HepG2 (cell line): ENCODE results near the gene TPRX1. TPM values are rescaled to one million over a fixed set of nuclear protein-coding genes. Genes with fewer than 3 reads are reported as not detected.

Experiments used
- CTCF ChIP-seq: sonication (generic); formaldehyde crosslinking; IDR thresholded peaks from 2 replicates; pipeline ENCODE4 v1.5.0; 2020; ENCODE audit warnings: mild to moderate bottlenecking, missing genetic modification reagents, moderate library complexity
- ERF ChIP-seq: IDR thresholded peaks from 2 replicates; pipeline ENCODE4 v1.6.1; 2018; ENCODE audit warnings: missing biosample characterization, missing genetic modification reagents
- MBD4 ChIP-seq: IDR thresholded peaks from 2 replicates; pipeline ENCODE4 v1.6.1; 2012; ENCODE audit warnings: low read length, inconsistent platforms, borderline replicate concordance
- MEF2D ChIP-seq: sonication (generic); formaldehyde crosslinking; IDR thresholded peaks from 2 replicates; pipeline ENCODE4 v1.5.1; 2020; ENCODE audit warnings: mild to moderate bottlenecking, missing genetic modification reagents
- MEIS2 ChIP-seq: sonication (generic); formaldehyde crosslinking; IDR thresholded peaks from 2 replicates; pipeline ENCODE4 v1.9.0; 2021; ENCODE audit warnings: mild to moderate bottlenecking, missing genetic modification reagents
- RBAK ChIP-seq: sonication (generic); formaldehyde crosslinking; IDR thresholded peaks from 2 replicates; pipeline ENCODE4 v1.5.1; 2020; ENCODE audit warnings: mild to moderate bottlenecking, missing genetic modification reagents
- RXRA ChIP-seq: sonication (generic); formaldehyde crosslinking; IDR thresholded peaks from 2 replicates; pipeline ENCODE4 v1.5.1; 2020; ENCODE audit warnings: missing genetic modification reagents
- SNAPC5 ChIP-seq: sonication (generic); formaldehyde crosslinking; IDR thresholded peaks from 2 replicates; pipeline ENCODE4 v1.8.1; 2023; ENCODE audit warnings: mild to moderate bottlenecking, missing genetic modification reagents, borderline replicate concordance
- SOX6 ChIP-seq, 2 experiments: fragments of 450-650 bp in 1 of 2; sonication (generic) in 1 of 2; formaldehyde crosslinking in 1 of 2; IDR thresholded peaks; 2 replicates each; pipeline versions ENCODE4 v1.4.0 to v1.6.1; 2017 to 2020; ENCODE audit warnings: antibody characterized with exemption in 1 of 2, mild to moderate bottlenecking in 1 of 2, missing genetic modification reagents in 1 of 2
- THYN1 ChIP-seq: sonication (generic); formaldehyde crosslinking; IDR thresholded peaks from 2 replicates; pipeline ENCODE4 v1.8.1; 2023; ENCODE audit warnings: low read depth, mild to moderate bottlenecking, moderate library complexity, missing genetic modification reagents, borderline replicate concordance
- U2AF1 ChIP-seq: fragments of 200-400 bp; formaldehyde crosslinking; optimal IDR thresholded peaks from 2 replicates; pipeline ENCODE3; 2017; ENCODE audit warnings: mild to moderate bottlenecking, low read depth, low read length
- U2AF2 ChIP-seq: fragments of 200-400 bp; formaldehyde crosslinking; IDR thresholded peaks from 2 replicates; pipeline ENCODE4 v1.6.1; 2017; ENCODE audit warnings: low read depth, mild to moderate bottlenecking, low read length
- ZMAT5 ChIP-seq: sonication (generic); formaldehyde crosslinking; IDR thresholded peaks from 2 replicates; pipeline ENCODE4 v1.5.0; 2020; ENCODE audit warnings: mild to moderate bottlenecking, low read depth, missing genetic modification reagents, borderline replicate concordance
- ZNF335 ChIP-seq: sonication (generic); formaldehyde crosslinking; IDR thresholded peaks from 2 replicates; pipeline ENCODE4 v1.4.0; 2020; ENCODE audit warnings: missing genetic modification reagents
- ZNF674 ChIP-seq: sonication (generic); formaldehyde crosslinking; IDR thresholded peaks from 2 replicates; pipeline ENCODE4 v1.5.0; 2020; ENCODE audit warnings: low read depth, mild to moderate bottlenecking, missing genetic modification reagents
- ZNF788 ChIP-seq: sonication (generic); formaldehyde crosslinking; IDR thresholded peaks from 2 replicates; pipeline ENCODE4 v1.5.0; 2020; ENCODE audit warnings: mild to moderate bottlenecking, missing genetic modification reagents, borderline replicate concordance
- polyA plus RNA-seq, 8 experiments: library from polyadenylated mRNA; depleted of rRNA in 3 of 8; stranded (reverse) in 7 of 8; unstranded in 1 of 8; fragments of >200 nt; fragmentation: Illumina TruSeq in 4 of 8; extraction: Trizol in 4 of 8; gene quantifications; 2 replicates each; pipeline versions ENCODE4 v1.2.1 to v1.2.3, GENCODE V29; 2011 to 2016; ENCODE audit warnings: low read depth in 4 of 8, missing spikeins in 1 of 8, mixed read lengths in 1 of 8; ENCODE audit not compliant: insufficient read depth in 1 of 8
- total RNA-seq, 5 experiments: library from RNA; depleted of rRNA; stranded (reverse); fragments of >200 nt; fragmentation: Illumina TruSeq; extraction: Trizol; gene quantifications; 2 replicates each; pipeline ENCODE4 v1.2.3, GENCODE V29; 2016; ENCODE audit warnings: low read depth in 1 of 5
- TF ChIP-seq, protein P1 (sequence below), 2 experiments: sonication (generic) in 1 of 2; formaldehyde crosslinking in 1 of 2; IDR thresholded peaks; 2 replicates each; pipeline versions ENCODE4 v1.4.0 to v1.6.1; 2016 to 2020; ENCODE audit warnings: borderline replicate concordance in 1 of 2, low read depth in 1 of 2, mild to moderate bottlenecking in 1 of 2, missing genetic modification reagents in 1 of 2
- TF ChIP-seq, protein P2 (sequence below): sonication (generic); formaldehyde crosslinking; IDR thresholded peaks from 2 replicates; pipeline ENCODE4 v1.8.1; 2023; ENCODE audit warnings: mild to moderate bottlenecking, missing genetic modification reagents
- TF ChIP-seq, protein P3 (sequence below): sonication (generic); formaldehyde crosslinking; IDR thresholded peaks from 2 replicates; pipeline ENCODE4 v1.4.0; 2020; ENCODE audit warnings: missing genetic modification reagents

The TPRX1 gene
- total and polyA plus RNA-seq, 2 of the 13 experiments (the other 11 are each of a cell fraction or from before 2014, with no cell fraction given): not detected

DNA sequence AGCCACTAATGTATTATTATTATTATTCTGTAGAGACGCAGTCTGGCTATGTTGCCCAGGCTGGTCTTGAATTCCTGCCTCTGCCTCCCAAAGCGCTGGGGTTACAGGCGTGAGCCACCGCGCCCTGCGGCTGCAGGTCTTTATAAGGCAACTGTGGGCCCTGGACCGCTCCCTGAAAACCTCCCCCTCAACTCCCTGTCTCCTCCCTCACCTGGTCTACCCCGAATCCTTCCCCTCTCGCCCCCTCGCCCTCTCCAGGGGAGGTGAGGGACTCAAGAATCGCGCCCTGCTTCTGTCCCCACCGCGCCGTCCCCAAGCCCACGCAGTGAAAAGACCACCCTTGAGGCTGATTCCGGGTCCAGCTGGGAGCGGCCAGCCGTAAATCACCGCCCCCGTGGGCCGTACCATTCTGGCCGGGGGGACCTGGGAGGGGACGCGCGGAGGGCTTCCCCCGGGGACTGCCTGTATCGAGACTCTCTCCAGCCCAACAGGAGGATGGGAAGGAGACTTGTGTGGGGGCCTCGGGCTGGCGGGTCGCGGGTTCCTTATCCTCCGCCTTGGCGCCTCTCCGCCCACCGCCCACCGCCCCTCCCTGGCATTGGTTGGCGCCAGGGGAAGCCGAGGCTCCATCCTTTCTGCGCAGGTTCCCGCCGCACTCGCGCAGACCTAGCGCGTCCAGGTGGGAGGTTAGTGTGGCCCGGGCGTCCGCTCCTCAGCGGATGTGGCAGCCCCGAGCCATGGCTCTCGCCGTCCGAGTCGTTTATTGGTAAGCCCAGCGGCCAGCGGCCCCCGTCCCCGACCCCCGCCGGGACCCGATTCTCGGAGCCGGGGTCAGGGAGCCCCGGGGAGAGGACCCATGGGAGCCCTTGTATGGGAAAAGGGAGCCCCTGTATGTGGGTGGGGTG lies 26.1 kb downstream of the TPRX1 start, which contains the start of gene SELENOW (continued):
- TF ChIP-seq ERF (CRISPR knock-in tag) (peak; percentile 50), SNAPC5 (CRISPR knock-in tag) (no peak), ZNF335 (peak; percentile 22; the same call in 1 of the 2 replicates), MBD4 (no peak), MEF2D (CRISPR knock-in tag) (peak; percentile 43), SOX6 (IDR thresholded peaks at IDR 0.05) (no peak), SOX6 (CRISPR knock-in tag; IDR thresholded peaks at IDR 0.05) (peak; percentile 22; the same call in 1 of the 2 replicates), ZMAT5 (no peak), ZNF674 (CRISPR knock-in tag) (no peak), U2AF1 (peak; percentile 52), CTCF (CRISPR knock-in tag) (no peak), U2AF2 (no peak), ZNF788 (CRISPR knock-in tag) (peak; percentile 49; the same call in 1 of the 2 replicates), RBAK (CRISPR knock-in tag) (0 out of 2 replicates have a peak, but pooled peaks have one; percentile 32), THYN1 (CRISPR knock-in tag) (no peak), MEIS2 (CRISPR knock-in tag) (0 out of 2 replicates have a peak, but pooled peaks have one; percentile 53), RXRA (peak; percentile 73)
- TF ChIP-seq, protein P1, sequence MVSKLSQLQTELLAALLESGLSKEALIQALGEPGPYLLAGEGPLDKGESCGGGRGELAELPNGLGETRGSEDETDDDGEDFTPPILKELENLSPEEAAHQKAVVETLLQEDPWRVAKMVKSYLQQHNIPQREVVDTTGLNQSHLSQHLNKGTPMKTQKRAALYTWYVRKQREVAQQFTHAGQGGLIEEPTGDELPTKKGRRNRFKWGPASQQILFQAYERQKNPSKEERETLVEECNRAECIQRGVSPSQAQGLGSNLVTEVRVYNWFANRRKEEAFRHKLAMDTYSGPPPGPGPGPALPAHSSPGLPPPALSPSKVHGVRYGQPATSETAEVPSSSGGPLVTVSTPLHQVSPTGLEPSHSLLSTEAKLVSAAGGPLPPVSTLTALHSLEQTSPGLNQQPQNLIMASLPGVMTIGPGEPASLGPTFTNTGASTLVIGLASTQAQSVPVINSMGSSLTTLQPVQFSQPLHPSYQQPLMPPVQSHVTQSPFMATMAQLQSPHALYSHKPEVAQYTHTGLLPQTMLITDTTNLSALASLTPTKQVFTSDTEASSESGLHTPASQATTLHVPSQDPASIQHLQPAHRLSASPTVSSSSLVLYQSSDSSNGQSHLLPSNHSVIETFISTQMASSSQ (IDR thresholded peaks at IDR 0.05; ENCODE audit: low read depth): peak; percentile 23; the same call in 1 of the 2 replicates
- TF ChIP-seq, protein P1 (CRISPR knock-in tag; IDR thresholded peaks at IDR 0.05; ENCODE audit: borderline replicate concordance): no peak
- TF ChIP-seq, protein P2, sequence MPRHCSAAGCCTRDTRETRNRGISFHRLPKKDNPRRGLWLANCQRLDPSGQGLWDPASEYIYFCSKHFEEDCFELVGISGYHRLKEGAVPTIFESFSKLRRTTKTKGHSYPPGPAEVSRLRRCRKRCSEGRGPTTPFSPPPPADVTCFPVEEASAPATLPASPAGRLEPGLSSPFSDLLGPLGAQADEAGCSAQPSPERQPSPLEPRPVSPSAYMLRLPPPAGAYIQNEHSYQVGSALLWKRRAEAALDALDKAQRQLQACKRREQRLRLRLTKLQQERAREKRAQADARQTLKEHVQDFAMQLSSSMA (CRISPR knock-in tag): peak; percentile 63; the same call in 1 of the 2 replicates
- TF ChIP-seq, protein P3, sequence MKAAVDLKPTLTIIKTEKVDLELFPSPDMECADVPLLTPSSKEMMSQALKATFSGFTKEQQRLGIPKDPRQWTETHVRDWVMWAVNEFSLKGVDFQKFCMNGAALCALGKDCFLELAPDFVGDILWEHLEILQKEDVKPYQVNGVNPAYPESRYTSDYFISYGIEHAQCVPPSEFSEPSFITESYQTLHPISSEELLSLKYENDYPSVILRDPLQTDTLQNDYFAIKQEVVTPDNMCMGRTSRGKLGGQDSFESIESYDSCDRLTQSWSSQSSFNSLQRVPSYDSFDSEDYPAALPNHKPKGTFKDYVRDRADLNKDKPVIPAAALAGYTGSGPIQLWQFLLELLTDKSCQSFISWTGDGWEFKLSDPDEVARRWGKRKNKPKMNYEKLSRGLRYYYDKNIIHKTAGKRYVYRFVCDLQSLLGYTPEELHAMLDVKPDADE (CRISPR knock-in tag): 0 out of 2 replicates have a peak, but pooled peaks have one; percentile 32
